ENCODE results near the gene TNMD.

GRCh38 chrX:100587861-100588260, 3.1 kb downstream of the TNMD start:
- TF ChIP-seq CTCF (IDR thresholded peaks at IDR 0.05) (no peak), POLR2A (IDR thresholded peaks at IDR 0.05) (no peak)

All from uterus (tissue), 2 donors.